ENCODE results near the gene WWC2.
"Not testable (repeated sequence)": the region's sequence is repeated elsewhere in the genome, so short reads cannot be mapped to it uniquely, and the experiment has no call there.

The WWC2 gene

DNA sequence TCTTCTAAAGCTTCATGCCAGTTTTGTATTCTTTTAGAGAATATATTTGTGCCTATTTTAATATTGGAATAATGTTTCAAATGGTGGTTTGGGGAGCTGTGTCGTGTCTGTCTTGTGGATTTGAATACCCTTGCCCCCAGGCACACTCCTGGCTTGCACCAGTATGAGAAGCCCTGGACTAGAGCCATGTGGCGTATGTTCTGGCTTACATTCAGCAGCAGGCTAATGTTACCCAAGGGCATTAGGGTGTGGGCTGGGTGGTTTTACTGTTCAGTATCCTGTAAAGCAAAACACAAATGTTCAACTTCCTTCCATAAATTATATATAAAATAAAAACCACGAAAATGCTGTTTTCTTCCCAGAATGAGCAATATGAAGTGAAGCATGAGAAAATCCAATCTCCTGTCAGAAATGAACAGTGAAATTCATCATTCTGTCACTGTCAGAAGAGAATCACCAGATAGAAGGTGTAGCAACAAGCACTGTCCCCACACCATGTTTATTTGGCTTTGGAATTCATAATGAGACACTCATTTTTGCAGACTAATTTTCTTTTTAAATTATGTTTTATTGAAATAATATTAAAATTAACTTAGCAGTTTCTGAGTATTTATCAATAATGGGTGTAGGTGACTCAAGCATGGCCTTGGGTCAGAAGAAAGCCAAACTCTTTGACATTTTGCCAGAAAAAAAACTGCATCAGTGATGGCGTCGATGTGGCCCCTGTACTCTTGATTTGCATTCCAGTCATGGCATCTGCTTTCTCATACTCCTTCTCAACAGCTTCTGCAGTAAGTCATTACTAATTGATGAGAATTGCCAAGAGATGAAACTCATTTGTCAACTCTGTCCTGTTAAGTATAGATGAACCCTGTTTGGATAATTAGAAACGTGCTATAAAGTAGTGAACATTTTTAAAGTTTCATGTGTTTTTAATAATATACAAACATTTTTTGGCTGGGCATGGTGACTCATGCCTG is 43.8 kb downstream of the WWC2 start:
- DNase-seq (ENCODE audit: low spot score): no peak

DNA sequence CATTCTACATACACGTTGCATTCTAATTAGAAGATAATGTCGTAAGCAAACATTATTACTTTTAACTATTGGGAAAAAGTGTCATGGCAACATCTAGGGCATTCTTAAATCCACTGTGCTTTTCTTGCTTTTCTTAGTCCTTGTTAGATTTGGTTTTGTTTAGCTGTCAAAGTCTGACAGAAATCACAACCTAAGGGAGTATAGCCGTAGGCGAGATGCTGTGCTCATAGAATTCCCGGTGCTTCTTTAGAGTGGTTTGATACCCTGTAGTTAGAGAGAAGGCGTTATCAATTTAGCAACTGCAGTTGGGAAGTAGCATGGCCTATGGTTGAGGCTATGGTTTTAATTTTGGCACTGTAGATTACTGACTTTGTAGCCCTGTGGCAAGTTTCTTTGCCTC is 45.7 kb downstream of the WWC2 start:
- DNase-seq (ENCODE audit: low spot score): no peak

DNA sequence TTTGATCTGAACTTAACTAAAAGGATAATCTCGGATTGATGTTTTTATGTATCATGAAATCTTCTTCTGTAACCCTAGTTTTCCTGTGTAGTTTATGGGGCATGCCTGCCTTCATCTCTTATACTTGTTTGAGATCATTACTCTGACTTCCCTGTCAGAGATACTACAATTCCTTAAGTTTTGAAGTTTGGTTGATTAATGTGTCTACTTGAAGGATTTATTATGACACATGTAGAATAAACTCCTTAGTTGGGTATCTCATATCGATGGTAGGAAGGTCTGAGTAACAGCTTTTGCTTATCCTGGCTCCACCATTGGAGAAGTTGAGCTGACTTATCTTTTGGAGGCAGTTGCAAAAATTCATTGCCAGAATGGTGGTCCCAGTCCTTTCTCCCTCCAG is 46.7 kb downstream of the WWC2 start:
- no peak for DNase-seq (ENCODE audit: low spot score)

DNA sequence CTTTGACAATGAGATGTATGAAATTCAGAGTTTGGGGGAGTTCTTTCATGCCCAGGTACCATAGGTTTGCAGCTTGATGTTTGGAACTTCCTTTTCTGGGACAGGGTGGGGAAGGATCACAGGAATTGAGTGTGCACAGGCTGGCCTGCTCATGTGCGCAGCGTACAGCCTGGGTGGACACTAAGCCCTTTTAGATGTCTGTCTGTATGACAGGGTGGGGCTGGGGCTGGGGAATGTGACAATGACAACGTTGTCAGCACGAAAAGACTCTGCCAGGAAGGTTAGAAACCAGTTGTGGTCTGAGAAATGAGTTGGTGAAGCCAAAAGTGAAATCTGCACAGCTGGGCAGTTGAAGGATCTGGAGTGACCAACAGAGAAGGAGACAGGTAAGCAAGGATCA is 47.4 kb downstream of the WWC2 start:
- no peak for DNase-seq (ENCODE audit: low spot score)

DNA sequence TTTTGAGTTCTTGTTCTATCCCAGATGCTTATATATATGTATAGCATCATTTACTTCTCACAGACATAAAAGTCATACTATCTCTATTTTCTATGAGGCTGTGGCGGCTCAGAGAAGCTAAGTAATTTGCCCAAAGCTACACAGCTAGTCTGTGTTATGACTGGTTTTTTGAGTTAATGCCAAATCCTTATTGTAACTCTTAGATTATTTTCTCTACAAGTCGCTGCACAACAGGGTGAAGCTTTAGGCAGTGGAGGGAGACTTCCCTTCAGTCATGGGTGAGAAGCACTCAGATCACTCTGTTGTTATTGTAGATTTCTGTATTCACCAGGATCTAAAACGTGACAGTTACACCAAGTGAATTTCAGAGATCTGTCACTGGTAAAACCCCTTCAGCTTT is 48.1 kb downstream of the WWC2 start:
- no peak for DNase-seq (ENCODE audit: low spot score)

DNA sequence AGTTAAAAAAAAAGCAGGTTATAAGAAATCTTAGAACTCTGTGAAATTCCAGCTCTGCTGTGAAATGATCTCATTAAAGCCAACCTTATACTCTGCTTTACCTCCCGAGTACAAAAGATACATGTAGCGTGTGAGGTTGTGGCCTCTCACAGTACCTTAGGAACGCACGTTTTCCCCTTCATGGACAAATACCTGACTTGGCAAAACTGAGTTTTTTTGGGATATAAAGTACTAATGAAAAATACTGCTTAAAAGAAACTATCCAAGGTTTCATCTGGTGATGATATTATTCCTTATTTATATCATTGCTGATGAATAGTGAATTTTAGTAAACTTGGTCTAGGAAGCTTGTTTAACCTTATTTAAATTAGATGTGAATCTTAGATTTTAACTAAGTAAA is 48.9 kb downstream of the WWC2 start:
- DNase-seq (ENCODE audit: low spot score): no peak

DNA sequence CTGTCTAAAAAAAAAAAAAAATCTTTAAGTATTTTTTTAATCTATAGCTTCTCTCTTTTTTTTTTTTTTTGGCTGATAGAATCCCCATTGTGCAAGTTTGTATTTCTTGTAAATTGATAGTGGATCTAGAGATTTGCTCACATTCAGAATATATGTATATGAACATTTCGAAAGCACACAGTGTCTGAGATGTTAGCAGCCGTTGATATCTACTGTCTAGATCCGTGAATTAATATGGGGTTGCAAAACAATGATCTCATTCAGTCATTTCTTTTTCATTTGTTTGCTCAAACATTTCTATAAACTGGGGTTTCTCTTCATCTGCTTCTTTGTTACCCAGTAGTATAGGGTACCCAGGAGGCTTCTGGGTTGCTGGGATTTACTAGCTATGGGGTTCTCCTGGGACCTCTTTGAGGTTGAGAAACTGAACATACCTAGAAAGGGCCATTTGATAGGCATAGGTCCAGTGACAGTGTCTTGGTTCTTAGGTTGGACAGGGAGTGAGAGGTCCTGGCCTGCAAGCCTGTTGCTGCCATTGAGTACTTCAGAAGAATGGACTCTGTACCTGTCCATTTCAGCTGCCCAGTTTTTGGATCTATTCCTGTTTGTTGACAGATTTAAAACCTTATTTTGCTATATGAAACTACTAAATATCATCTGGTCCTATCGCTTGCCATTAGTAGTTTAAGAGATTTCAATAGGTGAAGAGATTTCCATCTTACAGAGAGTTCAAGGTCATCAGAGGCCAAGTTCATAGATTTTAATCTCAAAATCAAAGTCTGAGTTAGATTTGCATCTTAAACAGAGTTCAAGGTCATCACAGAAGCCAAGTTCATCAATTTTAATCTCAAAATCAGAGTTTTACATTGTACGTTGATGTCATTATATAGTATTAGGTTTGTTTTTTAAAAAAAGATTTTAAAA is 50.8 kb downstream of the WWC2 start:
- no peak for DNase-seq (ENCODE audit: low spot score)

DNA sequence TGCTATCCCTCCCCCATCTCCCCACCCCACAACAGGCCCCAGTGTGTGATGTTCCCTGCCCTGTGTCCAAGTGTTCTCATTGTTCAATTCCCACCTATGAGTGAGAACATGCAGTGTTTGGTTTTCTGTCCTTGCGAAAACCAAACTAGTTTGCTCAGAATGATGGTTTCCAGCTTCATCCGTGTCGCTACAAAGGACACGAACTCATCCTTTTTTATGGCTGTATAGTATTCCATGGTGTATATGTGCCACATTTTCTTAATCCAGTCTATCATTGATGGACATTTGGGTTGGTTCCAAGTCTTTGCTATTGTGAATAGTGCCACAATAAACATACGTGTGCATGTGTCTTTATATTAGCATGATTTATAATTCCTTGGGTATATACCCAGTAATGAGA is 51.6 kb downstream of the WWC2 start:
- DNase-seq (ENCODE audit: low spot score): not testable (repeated sequence)

DNA sequence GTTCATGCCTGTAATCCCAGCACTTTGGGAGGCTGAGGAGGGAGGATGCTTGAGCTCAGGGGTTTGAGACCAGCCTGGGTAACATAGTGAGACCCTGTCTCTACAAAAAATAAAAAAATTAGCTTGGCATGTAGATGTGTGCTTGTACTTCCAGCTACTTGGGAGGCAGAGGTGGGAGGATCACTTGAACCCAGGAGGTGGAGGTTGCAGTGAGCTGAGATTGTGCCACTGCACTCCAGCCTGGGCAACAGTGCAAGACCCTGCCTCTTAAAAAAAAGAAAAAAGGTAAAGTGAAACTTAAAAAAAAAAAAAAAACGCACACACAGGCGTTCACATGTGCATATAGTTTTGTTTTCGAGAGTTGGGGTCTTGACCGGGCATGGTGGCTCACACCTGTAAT is 53.2 kb downstream of the WWC2 start:
- DNase-seq (ENCODE audit: low spot score): not testable (repeated sequence)

DNA sequence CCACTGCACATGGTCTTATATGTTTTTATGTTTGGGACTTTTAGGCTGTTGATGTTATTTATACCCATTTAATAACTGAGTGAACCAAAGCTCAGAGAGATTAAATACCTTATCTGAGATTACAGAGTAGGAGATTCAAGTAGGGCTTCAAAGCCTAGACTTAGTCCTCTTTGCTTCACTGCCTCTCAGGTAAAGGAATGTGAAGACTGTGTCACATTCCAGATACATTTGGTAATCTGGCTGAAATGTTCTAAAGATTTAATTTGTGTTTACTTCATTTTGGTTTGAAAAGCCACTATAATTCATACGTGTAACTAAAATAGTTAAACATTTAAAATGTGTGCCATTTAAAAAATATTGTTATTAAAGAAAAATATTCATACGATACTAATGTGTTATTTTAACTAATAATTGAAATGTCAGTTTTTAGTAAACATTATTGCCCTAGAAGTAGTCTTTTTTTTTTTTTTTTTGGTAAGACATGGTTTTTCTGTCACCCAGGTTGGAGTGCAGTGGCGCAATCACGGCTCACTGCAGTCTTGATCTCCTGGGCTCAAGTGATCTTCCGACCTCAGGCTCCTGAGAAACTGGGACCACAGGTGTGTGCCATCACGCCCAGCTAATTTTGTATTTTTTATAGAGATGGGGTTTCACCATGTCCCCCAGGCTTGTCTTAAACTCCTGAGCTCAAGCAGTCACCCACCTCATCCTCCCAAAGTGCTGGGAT is 54.3 kb downstream of the WWC2 start:
- DNase-seq (ENCODE audit: low spot score): no peak

DNA sequence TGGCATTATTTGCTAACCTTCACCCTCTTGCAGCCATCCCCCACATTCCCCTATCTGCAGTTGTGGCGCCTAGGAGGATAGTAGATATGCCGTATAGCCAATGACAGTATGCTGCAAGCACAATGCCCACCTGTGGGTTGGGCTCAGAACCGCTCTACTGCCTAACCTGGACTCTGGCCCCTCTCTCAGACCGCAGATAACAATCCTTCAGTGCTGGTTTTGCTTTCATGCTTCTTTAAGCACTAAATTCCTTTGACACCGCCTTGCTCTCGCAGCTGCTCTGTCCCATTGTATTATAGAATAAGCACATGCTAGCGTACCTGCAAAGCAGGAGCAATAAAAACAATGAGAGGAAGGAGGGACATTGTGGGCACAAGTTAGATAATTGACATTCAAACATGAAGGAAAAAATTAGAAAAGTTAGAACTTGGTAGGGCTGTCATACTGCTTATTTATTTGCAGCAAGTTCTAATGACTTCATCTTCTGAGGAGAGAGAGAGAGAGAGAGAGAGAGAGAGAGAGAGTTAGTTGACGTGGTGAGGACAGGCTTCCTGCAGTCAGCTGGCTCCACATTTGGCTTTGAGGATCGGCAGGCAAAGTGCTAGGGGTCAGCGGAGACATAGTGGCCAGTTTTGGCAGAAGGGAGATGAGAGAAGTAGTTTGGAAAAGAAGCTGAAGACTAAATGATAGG is 55.8 kb downstream of the WWC2 start:
- DNase-seq (ENCODE audit: low spot score): no peak

DNA sequence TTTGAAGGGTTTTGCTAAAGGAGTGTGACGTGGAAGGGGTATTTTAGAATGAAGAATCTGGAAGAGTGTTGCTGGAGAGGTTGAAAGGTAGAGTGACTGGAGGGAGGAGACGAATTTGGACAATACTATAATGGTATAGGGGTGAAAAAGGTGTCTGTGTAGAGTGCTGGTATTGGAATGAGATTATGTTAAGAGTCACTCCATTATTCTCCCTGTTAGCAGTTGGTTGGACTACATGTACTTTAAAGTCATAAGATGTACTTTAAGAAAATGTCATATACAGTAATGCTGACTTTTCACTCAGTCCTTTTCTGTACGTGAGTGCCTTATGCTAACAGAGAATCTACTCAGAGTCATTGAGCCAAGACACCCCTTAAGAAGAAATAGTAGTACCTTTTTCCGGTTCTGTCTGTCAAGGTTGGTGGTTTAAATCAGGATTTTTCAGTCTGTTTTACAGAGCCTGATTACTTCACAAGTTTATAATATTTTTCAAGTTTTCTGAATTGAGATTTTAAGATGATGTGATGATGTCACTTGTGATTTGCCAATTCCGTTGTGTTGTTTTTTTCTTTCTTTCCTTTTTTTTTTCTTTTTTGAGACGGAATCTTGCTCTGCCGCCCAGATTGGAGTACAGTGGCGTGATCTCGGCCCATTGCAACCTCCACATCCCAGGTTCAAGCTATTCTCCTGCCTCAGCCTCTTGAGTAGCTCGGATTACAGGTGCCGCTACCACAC is 56.6 kb downstream of the WWC2 start:
- DNase-seq (ENCODE audit: low spot score): no peak

DNA sequence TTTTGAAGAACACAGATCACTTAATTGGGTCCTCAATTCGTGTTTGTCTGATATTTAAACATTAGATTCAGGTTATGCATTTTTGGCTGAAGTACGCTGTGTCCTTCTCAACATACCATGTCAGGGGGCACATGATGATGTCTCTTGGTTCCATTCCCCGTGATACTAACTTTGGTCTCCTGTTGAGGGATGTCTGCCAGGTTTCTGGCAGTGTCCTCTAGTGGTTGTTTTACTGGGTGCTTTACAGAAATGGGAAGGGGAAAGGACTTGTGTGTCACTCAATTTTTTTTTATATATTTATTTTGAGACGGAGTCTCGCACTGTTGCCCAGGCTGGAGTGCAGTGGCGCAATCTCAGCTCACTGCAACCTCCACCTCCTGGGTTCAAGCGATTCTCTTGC is 58.2 kb downstream of the WWC2 start:
- DNase-seq (ENCODE audit: low spot score): no peak

DNA sequence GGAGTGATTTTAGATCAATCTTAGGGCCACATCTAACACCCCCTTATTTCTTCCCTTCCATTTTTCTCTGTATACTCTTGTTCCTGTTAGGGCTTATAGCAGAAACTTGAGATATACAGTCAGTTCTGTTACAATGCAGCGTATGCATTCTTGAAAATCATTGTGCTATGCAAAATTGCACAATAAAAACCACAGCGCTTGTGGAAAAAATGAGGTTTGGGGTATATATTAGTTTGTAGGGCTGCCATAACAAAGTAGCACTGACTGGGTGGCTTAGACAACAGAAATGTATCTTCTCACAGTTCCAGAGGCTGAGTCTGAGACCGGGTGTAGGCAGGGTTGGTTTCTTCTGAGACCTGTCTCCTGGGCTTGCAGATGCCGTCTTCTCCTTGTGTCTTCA is 59.0 kb downstream of the WWC2 start:
- DNase-seq (ENCODE audit: low spot score): no peak

DNA sequence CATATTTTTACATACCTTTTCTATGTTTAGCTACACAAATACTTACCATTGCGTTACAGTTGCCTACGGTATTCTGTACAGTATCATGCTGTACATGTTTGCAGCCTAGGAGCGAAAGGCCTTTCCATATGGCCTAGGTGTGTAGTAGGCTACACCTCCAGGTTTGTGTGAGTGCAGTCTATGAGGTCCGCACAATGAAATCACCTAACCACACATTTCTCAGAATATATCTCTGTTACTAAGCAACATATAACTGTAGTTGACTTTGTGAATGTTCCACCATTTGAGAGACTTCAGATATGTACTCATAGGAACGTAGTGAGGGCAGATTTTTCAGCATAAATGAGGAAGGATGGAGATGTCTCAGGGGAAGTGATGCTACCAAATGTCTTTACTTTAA is 62.6 kb downstream of the WWC2 start:
- DNase-seq (ENCODE audit: low spot score): no peak

DNA sequence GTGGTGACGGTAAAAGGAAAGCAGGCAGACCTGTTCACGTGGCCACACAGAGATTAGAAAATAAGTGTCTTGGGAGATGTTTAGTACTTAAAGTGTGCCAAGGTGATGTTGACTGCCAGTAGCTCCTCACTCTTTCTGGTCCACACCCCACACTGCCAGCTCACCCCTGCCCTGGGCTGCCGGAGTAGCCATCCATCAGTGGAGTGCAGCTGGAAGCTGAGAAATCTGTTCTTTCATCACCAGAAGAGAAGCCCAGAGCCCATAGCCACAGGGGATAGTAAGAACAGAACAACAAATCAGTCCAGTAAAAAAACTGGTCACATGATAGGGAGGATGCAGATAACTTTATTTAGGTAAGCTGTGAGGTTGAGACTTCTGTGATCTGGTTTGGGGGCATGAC is 64.1 kb downstream of the WWC2 start:
- no peak for DNase-seq (ENCODE audit: low spot score)

DNA sequence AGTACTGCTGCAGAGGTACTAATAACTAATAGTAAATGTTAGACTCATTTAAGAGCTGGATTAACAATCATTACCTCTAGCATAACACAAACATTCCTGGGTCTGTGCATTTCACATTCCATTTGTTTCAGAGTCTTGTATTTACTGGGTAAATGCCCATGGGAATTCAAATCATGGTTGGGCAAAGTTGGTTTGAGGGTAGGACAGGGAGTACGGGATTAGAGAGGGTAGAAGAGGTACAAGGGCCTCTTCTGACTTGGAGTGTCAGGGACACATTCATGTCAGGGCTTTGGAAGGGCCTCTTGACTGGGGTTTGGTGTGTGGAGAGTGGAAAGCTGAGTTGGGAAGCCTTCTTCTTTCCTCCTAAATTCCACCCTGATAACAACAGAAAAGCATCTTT is 65.9 kb downstream of the WWC2 start:
- no peak for DNase-seq (ENCODE audit: low spot score)

DNA sequence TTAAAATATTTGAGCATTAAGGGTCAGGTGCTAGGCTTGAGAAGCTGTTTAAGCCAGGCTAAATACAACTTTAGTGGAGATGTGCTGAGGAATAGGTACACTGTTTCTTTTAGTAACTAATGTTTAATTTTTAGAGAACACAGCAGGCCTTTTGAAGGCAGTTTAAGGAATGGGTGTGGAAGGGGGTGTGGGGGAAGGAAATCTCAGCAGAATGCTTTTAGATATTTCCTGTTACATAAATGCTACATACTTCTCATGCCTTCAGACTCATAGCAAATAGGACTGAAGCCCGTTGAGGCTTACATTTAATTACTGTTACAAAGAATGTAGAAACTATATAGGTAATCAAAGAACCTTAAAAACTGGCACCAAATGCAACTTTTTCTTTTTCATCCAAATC is 66.3 kb downstream of the WWC2 start:
- no peak for DNase-seq (ENCODE audit: low spot score)

DNA sequence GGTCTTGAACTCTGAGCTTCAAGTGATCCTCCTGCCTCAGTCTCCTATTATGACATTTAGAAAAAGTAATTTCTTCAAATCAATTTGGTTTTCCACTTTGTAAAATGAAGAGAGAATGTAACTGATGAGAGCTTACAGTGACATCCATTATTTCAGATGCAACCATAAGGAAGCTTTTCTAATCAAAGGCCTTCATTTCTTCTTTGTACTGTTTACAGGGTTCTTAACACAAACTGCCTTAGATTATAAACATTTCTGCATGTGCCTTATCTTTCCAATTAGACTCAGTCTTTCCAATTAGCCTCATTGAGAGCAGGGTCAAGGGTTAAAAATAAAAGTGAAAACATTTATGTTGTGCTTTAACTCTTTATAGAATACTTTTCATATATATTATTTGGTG is 71.8 kb downstream of the WWC2 start:
- DNase-seq (ENCODE audit: low spot score): no peak

DNA sequence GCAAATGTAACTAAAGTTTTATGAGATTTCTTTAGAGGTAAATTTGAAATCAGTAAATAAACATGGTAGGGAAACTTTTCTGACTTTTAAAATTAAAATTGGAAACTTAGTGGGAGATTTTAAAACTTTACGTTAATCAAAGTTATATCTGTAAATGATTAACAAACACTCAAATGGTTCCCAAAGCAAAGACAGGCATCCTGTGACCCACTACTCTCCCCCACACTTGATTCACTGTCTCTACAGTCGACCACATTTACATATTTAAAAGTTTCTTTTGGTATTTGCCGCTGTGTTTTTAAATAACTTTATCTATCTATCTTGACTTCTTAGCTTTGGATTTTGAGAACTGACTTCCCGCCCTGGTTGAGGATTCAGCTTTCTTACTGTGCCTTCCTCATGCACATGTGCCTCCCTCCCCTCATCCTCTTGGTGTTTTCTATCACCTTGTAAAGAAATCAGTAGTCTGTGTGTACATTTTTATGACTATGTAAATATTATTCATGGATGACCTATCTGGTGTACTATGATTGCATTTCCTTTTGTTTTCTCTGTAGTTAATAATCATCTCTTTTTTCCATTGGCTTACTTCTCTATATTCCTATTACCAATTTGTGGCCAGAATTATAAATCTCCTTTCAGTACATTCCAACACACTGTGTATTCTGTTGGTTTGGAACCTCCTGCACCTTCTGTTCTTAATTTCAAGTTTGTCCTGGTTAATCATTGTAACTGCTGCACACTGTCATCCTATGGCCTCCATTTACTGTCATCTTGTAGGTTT is 72.6 kb downstream of the WWC2 start:
- DNase-seq (ENCODE audit: low spot score): no peak
